Endodermal cell (in vitro differentiated cells): Measurements from ENCODE around the gene TGFB2. TPM values are rescaled to one million over a fixed set of nuclear protein-coding genes. Genes with fewer than 3 reads are reported as not detected.
A peak's percentile ranks its signal among the peaks of the same experiment; 100 is the strongest.

Experiments used
- DNase-seq: peaks from one replicate; pipeline ENCODE4 v3.0.0-alpha.2; 2017
- H3K27ac ChIP-seq: 2 replicates; pipeline ENCODE4 v1.5.1; 2013; ENCODE audit warnings: mild to moderate bottlenecking, low read depth, low read length, moderate library complexity
- H3K27me3 ChIP-seq: 2 replicates; pipeline ENCODE4 v1.6.1; 2013; ENCODE audit warnings: mild to moderate bottlenecking, low read length, moderate library complexity; ENCODE audit not compliant: insufficient read depth, control insufficient read depth, poor library complexity, severe bottlenecking
- H3K36me3 ChIP-seq: 2 replicates; pipeline ENCODE4 v1.7.0; 2013; ENCODE audit warnings: mild to moderate bottlenecking, low read length, moderate library complexity; ENCODE audit not compliant: control insufficient read depth, insufficient read depth
- H3K4me1 ChIP-seq: one replicate; pipeline ENCODE4 v1.7.0; 2013; ENCODE audit warnings: low read length; ENCODE audit not compliant: control insufficient read depth, insufficient read depth
- H3K4me3 ChIP-seq: 2 replicates; pipeline ENCODE4 v1.5.1; 2013; ENCODE audit warnings: mild to moderate bottlenecking, low read length, moderate library complexity
- H3K9ac ChIP-seq: 2 replicates; pipeline ENCODE4 v1.6.1; 2013; ENCODE audit warnings: mild to moderate bottlenecking, low read length, moderate library complexity; ENCODE audit not compliant: poor library complexity, severe bottlenecking; ENCODE audit errors: extremely low read depth
- H3K9me3 ChIP-seq: 2 replicates; pipeline ENCODE4 v1.6.1; 2013; ENCODE audit warnings: mild to moderate bottlenecking, low read length, moderate library complexity; ENCODE audit not compliant: control insufficient read depth
- H3K27ac Mint-ChIP-seq: 2 replicates; pipeline ENCODE4 v1.8.0; 2020; ENCODE audit warnings: mixed read lengths
- H3K27me3 Mint-ChIP-seq: 2 replicates; pipeline ENCODE4 v1.8.0; 2021; ENCODE audit warnings: mild to moderate bottlenecking, mixed read lengths; ENCODE audit not compliant: insufficient read depth
- H3K36me3 Mint-ChIP-seq: 2 replicates; pipeline ENCODE4 v1.8.0; 2020; ENCODE audit warnings: low read depth, mixed read lengths
- H3K4me1 Mint-ChIP-seq: 2 replicates; pipeline ENCODE4 v1.8.0; 2020; ENCODE audit warnings: mixed read lengths
- H3K4me3 Mint-ChIP-seq: 2 replicates; pipeline ENCODE4 v1.8.0; 2020; ENCODE audit warnings: mild to moderate bottlenecking, moderate library complexity, mixed read lengths
- H3K9me3 Mint-ChIP-seq: 2 replicates; pipeline ENCODE4 v1.8.0; 2020; ENCODE audit warnings: mild to moderate bottlenecking, mixed read lengths
- CTCF ChIP-seq: fragments of 200-600 bp; sonication (generic); conservative IDR thresholded peaks from 2 replicates; pipeline ENCODE4 v1.5.0; 2021; ENCODE audit warnings: antibody characterized with exemption, mild to moderate bottlenecking
- WGBS, 2 experiments: methylation state at CpG; one replicate each; pipeline versions ENCODE4 v1.1.5 to v1.1.7; 2013; ENCODE audit warnings: missing lambda C conversion rate in 2 of 2, mixed read lengths in 1 of 2; ENCODE audit not compliant: insufficient coverage in 1 of 2, insufficient read length in 1 of 2; 5-methylcytosine and 5-hydroxymethylcytosine counted together
- total RNA-seq, 2 donors: library from RNA; stranded (reverse); fragmentation: NEBNext Ultra II Directional in 1 of 2; extraction: Animal tissue kit (Norgen Biotek cat#: 25700) in 1 of 2; gene quantifications; 2 replicates in 1 of 2; 3 replicates in 1 of 2; pipeline ENCODE4 v1.2.1, GENCODE V29; 2021

Gene TGFB2
- total RNA-seq, 2 donors from 2014 or later = 0.11 to 1.2 TPM

GRCh38 chr1:218371927-218372672, 27.0 kb downstream of the TGFB2 start:
- no peak overlapping the region for H3K9ac ChIP-seq
- H3K4me1 ChIP-seq = peaks cover 3% of the 10 kb centered on the region
- Mint-ChIP-seq H3K4me1 (peaks cover 19% of the 10 kb centered on the region), H3K4me3 (no peak overlapping the region), H3K36me3 (no peaks in the 10 kb centered on the region), H3K27me3 (no peaks in the 10 kb centered on the region), H3K27ac (no peak overlapping the region), H3K9me3 (no peaks in the 10 kb centered on the region)
- no peak for TF ChIP-seq CTCF
- no peak overlapping the region for H3K4me3 ChIP-seq
- no peaks in the 10 kb centered on the region for H3K36me3 ChIP-seq
- no peaks in the 10 kb centered on the region for H3K27me3 ChIP-seq
- peak overlapping the region; percentile 18 for H3K27ac ChIP-seq
- DNase-seq = no peak
- 87 to 93% methylated on average over 5 to 8 of the region's 8 CpGs for WGBS, 2 experiments
- H3K9me3 ChIP-seq = no peaks in the 10 kb centered on the region

- no peak for DNase-seq
- H3K27ac Mint-ChIP-seq = no peak overlapping the region
- Histone ChIP-seq H3K9me3 (no peaks in the 10 kb centered on the region), H3K27me3 (no peaks in the 10 kb centered on the region), H3K4me1 (peaks cover 3% of the 10 kb centered on the region), H3K9ac (no peak overlapping the region), H3K27ac (peak overlapping the region; percentile 58), H3K4me3 (no peak overlapping the region), H3K36me3 (no peaks in the 10 kb centered on the region)
- H3K4me3 Mint-ChIP-seq = no peak overlapping the region
- H3K36me3 Mint-ChIP-seq = no peaks in the 10 kb centered on the region
- 78 to 85% methylated on average over 6 to 7 of the region's 7 CpGs for WGBS, 2 experiments
- no peaks in the 10 kb centered on the region for H3K9me3 Mint-ChIP-seq
- no peak for TF ChIP-seq CTCF
- no peaks in the 10 kb centered on the region for H3K27me3 Mint-ChIP-seq
- peaks cover 10% of the 10 kb centered on the region for H3K4me1 Mint-ChIP-seq
These were observed 29.5 kb downstream of the TGFB2 start for GRCh38 chr1:218374401-218375353.

GRCh38 chr1:218376722-218377121, 31.6 kb downstream of the TGFB2 start:
- Mint-ChIP-seq H3K4me3 (no peak overlapping the region), H3K4me1 (peaks cover 10% of the 10 kb centered on the region), H3K27me3 (no peaks in the 10 kb centered on the region), H3K9me3 (no peaks in the 10 kb centered on the region), H3K27ac (no peak overlapping the region), H3K36me3 (no peaks in the 10 kb centered on the region)
- no peak overlapping the region for H3K9ac ChIP-seq
- no peaks in the 10 kb centered on the region for H3K9me3 ChIP-seq
- H3K27ac ChIP-seq = no peak overlapping the region
- H3K4me3 ChIP-seq = no peak overlapping the region
- no peak for DNase-seq
- TF ChIP-seq CTCF = no peak
- H3K27me3 ChIP-seq = no peaks in the 10 kb centered on the region
- WGBS, 2 experiments = 90 to 100% methylated on average over 2 of the region's 2 CpGs
- H3K36me3 ChIP-seq = no peaks in the 10 kb centered on the region
- H3K4me1 ChIP-seq = peaks cover 3% of the 10 kb centered on the region
